HUES6 (cell line): ENCODE data around the gene KLHL15.

ENCODE experiments used
- H3K27ac ChIP-seq: 2 replicates; pipeline ENCODE4 v1.7.0; 2013; ENCODE audit warnings: low read depth, mild to moderate bottlenecking, low read length, inconsistent platforms
- H3K27me3 ChIP-seq: 2 replicates; pipeline ENCODE4 v1.6.1; 2013; ENCODE audit warnings: low read length; ENCODE audit not compliant: control insufficient read depth, insufficient read depth
- H3K36me3 ChIP-seq: 2 replicates; pipeline ENCODE4 v1.6.1; 2013; ENCODE audit warnings: low read length; ENCODE audit not compliant: control insufficient read depth, insufficient read depth
- H3K4me1 ChIP-seq: 2 replicates; pipeline ENCODE4 v1.6.1; 2013; ENCODE audit warnings: low read length; ENCODE audit not compliant: control insufficient read depth, insufficient read depth
- H3K4me3 ChIP-seq: 2 replicates; pipeline ENCODE4 v1.5.1; 2013; ENCODE audit warnings: low read depth, low read length
- H3K9ac ChIP-seq: one replicate; pipeline ENCODE4 v1.6.1; 2013; ENCODE audit warnings: mild to moderate bottlenecking, low read length
- H3K9me3 ChIP-seq: 2 replicates; pipeline ENCODE4 v1.6.1; 2013; ENCODE audit warnings: low read depth, low read length; ENCODE audit not compliant: control insufficient read depth, insufficient read depth

KLHL15 gene

DNA sequence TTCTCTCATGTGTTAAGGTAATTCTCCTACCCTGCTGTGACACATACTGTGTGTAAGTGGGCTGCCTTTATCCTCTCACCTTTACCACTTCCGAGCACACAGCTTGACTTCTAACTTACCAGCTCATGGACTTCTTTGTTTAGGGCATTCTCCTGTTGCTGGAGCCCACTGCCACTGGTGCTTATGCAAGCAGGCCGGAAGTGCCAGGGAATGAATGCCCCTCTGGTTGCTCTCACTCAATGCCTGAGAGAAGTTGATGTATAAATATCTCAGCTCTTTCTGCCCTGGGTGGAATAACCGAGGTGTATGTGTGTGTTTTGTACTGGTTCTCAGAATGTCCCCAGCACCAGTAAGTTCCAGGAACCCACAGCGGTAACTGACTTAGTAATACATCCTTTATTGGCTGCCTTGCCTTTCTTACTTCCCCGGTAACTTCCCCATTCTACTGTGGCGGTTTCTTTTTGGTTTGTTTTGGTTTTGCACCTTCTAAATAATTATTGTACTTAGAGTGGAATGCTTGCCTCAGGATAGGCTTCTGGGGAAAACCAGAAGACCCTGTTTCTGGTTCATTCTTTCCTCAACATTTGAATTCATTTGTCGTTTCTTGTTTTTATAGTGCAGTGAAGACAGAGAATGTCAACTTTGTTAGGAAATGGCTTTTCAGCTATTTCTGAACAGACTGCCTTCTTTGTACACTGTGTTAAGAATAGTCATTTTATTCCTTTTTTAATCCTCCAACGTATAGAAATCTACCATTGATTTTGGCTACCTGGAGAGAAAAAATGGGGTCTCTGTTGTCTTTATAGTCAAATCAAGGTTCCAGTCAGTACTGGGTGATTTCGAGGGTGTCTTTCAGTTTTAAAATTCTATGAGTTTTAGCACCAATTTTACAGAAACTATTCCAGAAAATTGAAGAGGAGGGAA lies 73.7 kb downstream of the KLHL15 start:
- Histone ChIP-seq H3K4me3 (peak overlapping the region; percentile 32), H3K27ac (peak overlapping the region; percentile 64; the same call in 1 of the 2 replicates), H3K9me3 (no peaks in the 10 kb centered on the region), H3K36me3 (no peaks in the 10 kb centered on the region), H3K27me3 (no peaks in the 10 kb centered on the region; the same call in 1 of the 2 replicates), H3K4me1 (peaks cover 27% of the 10 kb centered on the region), H3K9ac (peak overlapping the region; percentile 62)

DNA sequence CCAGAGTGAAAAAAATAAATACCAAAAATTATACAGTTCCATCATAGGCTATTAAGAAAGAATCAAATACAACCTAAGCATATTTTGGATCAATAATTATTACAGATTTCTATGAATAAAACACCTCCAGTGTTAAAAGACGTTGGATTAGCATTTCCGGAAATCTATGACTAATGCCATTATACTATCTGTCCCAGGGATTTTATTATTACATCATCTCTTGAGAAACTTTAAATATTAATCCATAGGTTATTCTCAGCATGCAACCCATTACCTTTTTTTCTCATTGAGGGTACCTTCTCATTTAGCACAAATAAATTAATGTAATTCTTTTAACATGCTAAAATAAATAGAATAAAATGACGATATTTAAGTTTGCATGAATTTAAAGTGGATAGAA lies 74.6 kb downstream of the KLHL15 start:
- no peaks in the 10 kb centered on the region for H3K36me3 ChIP-seq
- H3K4me3 ChIP-seq = no peak overlapping the region
- H3K9ac ChIP-seq = no peak overlapping the region
- H3K27ac ChIP-seq = peak overlapping the region; percentile 43; the same call in 1 of the 2 replicates
- no peaks in the 10 kb centered on the region; the same call in 1 of the 2 replicates for H3K27me3 ChIP-seq
- H3K4me1 ChIP-seq = peaks cover 27% of the 10 kb centered on the region
- no peaks in the 10 kb centered on the region for H3K9me3 ChIP-seq

DNA sequence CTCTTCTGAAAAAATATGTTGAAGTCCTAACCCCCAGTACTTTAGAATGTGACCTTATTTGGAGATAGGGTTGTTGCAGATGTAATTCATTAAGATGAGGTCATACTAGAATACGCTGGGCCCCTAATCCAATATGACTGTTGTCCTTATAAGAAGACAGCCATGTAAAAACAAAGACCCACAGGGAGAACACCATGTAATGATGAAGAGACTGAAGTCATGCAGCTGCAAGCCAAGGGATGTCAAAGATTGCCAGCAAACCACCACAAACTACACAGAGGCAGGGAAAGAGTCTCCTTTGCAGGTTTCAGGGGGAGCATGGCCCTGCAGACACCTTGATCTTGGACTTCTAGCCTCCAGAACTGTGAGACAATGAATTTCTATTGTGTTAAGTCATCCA lies 81.8 kb downstream of the KLHL15 start:
- Histone ChIP-seq H3K9me3 (no peaks in the 10 kb centered on the region), H3K9ac (no peak overlapping the region), H3K4me3 (no peak overlapping the region), H3K36me3 (no peaks in the 10 kb centered on the region), H3K4me1 (peaks cover 5% of the 10 kb centered on the region; the same call in 1 of the 2 replicates), H3K27me3 (no peaks in the 10 kb centered on the region; the same call in 1 of the 2 replicates), H3K27ac (no peak overlapping the region)

DNA sequence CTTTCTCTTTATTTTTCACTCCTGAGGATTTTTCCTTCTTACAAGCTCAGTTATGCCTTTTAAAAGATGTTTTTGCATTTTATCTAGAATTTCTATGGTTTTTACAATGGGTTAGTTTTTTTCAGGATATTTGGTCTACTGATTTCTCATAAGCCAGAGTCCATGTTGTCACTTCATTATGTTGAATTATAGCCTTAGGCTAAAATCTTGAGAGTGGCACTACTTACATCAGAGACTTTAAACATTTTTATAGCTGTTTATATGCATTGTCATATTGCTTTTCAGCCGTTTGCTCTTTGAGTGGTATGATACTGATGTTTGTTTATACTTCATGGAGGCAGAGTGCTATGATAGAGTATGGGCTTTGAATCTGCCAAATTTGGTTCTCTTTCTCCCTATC lies 82.8 kb downstream of the KLHL15 start:
- Histone ChIP-seq H3K9me3 (no peaks in the 10 kb centered on the region), H3K9ac (no peak overlapping the region), H3K4me3 (no peak overlapping the region), H3K27me3 (no peaks in the 10 kb centered on the region; the same call in 1 of the 2 replicates), H3K36me3 (no peaks in the 10 kb centered on the region), H3K27ac (no peak overlapping the region), H3K4me1 (peaks cover 5% of the 10 kb centered on the region; the same call in 1 of the 2 replicates)

DNA sequence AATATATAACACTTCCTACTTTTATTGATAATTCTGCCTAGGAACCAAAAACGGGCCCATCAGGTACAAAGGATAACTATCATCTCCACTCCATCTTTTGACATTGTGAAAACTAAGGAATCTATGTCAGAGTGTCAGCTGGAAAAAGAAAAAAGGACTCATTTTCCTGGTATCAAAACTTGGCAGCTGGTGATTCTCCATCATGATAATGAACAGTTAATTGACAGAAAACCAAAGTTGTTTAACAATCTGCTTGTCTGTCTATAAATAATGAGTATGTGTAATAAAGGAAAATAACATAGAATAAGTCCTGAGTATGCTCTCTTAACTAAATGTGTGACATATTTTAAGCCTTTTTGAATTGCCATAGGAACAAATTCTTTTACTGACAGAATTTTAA lies 87.8 kb downstream of the KLHL15 start:
- Histone ChIP-seq H3K9ac (no peak overlapping the region), H3K27me3 (no peaks in the 10 kb centered on the region; the same call in 1 of the 2 replicates), H3K36me3 (no peaks in the 10 kb centered on the region), H3K4me3 (no peak overlapping the region), H3K27ac (no peak overlapping the region), H3K4me1 (no peaks in the 10 kb centered on the region), H3K9me3 (no peaks in the 10 kb centered on the region)

DNA sequence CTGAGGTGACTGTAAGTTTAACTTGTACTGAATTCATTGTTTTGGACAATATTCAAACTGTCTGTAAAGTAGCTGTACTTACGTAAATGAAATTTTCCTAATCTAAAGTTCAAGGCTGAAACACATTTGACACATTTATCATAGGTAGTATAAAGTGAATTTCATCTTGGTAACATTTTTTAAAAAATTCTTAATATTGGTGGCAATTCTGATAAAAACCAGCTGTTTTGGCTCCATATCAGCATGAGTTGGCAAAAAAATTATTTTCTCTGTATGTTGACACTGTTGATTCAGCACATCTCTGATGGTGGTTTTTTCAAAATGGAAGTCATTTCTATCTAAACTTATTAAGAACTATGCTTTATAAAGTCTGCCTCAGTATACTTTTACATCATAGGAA lies 88.3 kb downstream of the KLHL15 start:
- Histone ChIP-seq H3K27ac (no peak overlapping the region), H3K36me3 (no peaks in the 10 kb centered on the region), H3K27me3 (no peaks in the 10 kb centered on the region; the same call in 1 of the 2 replicates), H3K9ac (no peak overlapping the region), H3K4me1 (no peaks in the 10 kb centered on the region), H3K9me3 (no peaks in the 10 kb centered on the region), H3K4me3 (no peak overlapping the region)

DNA sequence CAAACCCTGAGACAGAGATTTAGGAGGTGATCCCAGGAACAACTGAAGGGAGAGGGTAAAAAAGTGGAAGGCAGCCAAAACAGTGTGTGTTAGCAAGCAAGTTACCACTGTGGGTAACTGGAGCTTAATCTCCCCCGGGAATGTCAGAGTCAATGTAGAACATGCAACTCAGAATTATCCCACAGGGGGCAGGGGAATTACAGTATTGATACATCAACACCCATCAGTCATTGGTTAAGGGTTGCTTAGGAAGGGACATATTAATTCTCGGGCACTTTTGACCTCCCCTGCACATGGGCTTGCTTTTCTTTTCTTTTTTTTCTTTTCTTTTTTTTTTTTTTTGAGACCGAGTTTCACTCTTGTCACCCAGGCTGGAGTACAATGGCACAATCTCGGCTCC lies 89.9 kb downstream of the KLHL15 start:
- H3K9me3 ChIP-seq = no peaks in the 10 kb centered on the region
- no peaks in the 10 kb centered on the region; the same call in 1 of the 2 replicates for H3K27me3 ChIP-seq
- H3K4me3 ChIP-seq = no peak overlapping the region
- H3K36me3 ChIP-seq = no peaks in the 10 kb centered on the region
- no peak overlapping the region for H3K27ac ChIP-seq
- H3K9ac ChIP-seq = no peak overlapping the region
- H3K4me1 ChIP-seq = no peaks in the 10 kb centered on the region

DNA sequence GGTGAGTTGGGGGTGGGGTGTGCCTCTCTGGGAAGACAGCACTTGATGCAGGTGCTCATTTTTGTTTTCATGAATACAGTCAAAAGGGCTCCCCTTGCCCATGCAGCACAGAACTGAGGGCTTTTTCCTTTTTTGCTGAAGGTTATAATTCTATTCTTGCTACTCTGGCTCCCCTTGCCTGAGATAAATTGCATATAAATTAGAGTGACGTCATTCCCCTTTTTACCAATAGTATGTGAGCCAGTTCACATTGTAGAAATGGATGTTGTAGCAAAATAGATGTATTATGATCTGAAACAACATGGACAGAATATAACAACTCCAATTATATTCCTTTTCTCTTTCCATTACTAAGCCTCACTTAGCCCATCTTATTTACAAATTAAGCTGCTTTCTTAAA lies 90.8 kb downstream of the KLHL15 start:
- H3K9me3 ChIP-seq = no peaks in the 10 kb centered on the region
- H3K4me1 ChIP-seq = no peaks in the 10 kb centered on the region
- H3K36me3 ChIP-seq = no peaks in the 10 kb centered on the region
- H3K27me3 ChIP-seq = no peaks in the 10 kb centered on the region; the same call in 1 of the 2 replicates
- no peak overlapping the region for H3K27ac ChIP-seq
- H3K4me3 ChIP-seq = no peak overlapping the region
- no peak overlapping the region for H3K9ac ChIP-seq

DNA sequence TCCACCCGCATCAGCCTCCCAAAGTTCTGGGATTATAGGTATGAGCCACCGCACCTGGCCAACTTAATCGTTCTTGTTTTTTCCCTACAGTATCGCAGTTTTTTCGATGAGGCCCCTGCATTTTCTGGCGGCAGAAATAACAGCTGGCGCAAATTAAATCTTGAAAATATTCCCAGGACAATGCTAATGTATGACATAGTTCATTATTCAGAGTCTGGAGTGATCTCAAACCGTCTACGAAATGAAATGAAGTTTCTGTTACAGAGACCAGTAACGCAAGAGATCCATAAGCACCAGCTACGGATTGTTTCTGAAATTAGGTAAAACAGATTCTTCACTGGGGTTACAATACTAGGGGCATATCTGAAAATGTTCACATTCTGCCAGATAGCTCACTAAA lies 91.9 kb downstream of the KLHL15 start:
- no peaks in the 10 kb centered on the region for H3K9me3 ChIP-seq
- no peak overlapping the region for H3K27ac ChIP-seq
- H3K36me3 ChIP-seq = no peaks in the 10 kb centered on the region
- no peaks in the 10 kb centered on the region for H3K4me1 ChIP-seq
- no peak overlapping the region for H3K4me3 ChIP-seq
- no peak overlapping the region for H3K9ac ChIP-seq
- no peaks in the 10 kb centered on the region; the same call in 1 of the 2 replicates for H3K27me3 ChIP-seq
